Mucosa of rectum (tissue), 2 donors: Measurements from ENCODE around the gene SSRP1.
"Not testable (repeated sequence)": the region's sequence is repeated elsewhere in the genome, so short reads cannot be mapped to it uniquely, and the experiment has no call there.

Experiments used
- H3K27ac ChIP-seq, 2 donors: one replicate each; pipeline ENCODE4 v1.7.0; 2013; ENCODE audit warnings: inconsistent platforms in 2 of 2, low read depth in 2 of 2, low read length in 2 of 2
- H3K27me3 ChIP-seq, 2 donors: one replicate each; pipeline ENCODE4 v1.7.0; 2013; ENCODE audit warnings: low read length in 2 of 2; ENCODE audit not compliant: control insufficient read depth in 2 of 2, insufficient read depth in 2 of 2
- H3K36me3 ChIP-seq, 2 donors: one replicate each; pipeline ENCODE4 v1.7.0; 2013; ENCODE audit warnings: low read length in 2 of 2; ENCODE audit not compliant: control insufficient read depth in 2 of 2, insufficient read depth in 2 of 2
- H3K4me1 ChIP-seq, 2 donors: one replicate each; pipeline ENCODE4 v1.7.0; 2013; ENCODE audit warnings: low read length in 2 of 2, mild to moderate bottlenecking in 1 of 2; ENCODE audit not compliant: control insufficient read depth in 2 of 2, insufficient read depth in 2 of 2
- H3K4me3 ChIP-seq, 2 donors: one replicate each; pipeline ENCODE4 v1.7.0; 2013; ENCODE audit warnings: low read length in 2 of 2
- H3K9ac ChIP-seq, 2 donors: one replicate each; pipeline ENCODE4 v1.7.0; 2013; ENCODE audit warnings: low read length in 2 of 2, low read depth in 1 of 2, mild to moderate bottlenecking in 1 of 2
- H3K9me3 ChIP-seq, 2 donors: one replicate each; pipeline ENCODE4 v1.7.0; 2013; ENCODE audit warnings: low read length in 2 of 2; ENCODE audit not compliant: control insufficient read depth in 2 of 2
- donor health status: healthy.
- donor health status: Normal muscosa, but diverticular disease.

Gene SSRP1

GRCh38 chr11:57340039-57340615 lies 4.4 kb upstream of the SSRP1 start:
- no peak overlapping the region for H3K27ac ChIP-seq
- no peaks in the 10 kb centered on the region for H3K9me3 ChIP-seq
- H3K4me1 ChIP-seq, result peaks cover 0 to 6% of the 10 kb centered on the region in 2 donors
- H3K36me3 ChIP-seq, result no peaks in the 10 kb centered on the region
- no peak overlapping the region for H3K4me3 ChIP-seq
- H3K9ac ChIP-seq, result no peak overlapping the region
- H3K27me3 ChIP-seq, result no peaks in the 10 kb centered on the region

DNA sequence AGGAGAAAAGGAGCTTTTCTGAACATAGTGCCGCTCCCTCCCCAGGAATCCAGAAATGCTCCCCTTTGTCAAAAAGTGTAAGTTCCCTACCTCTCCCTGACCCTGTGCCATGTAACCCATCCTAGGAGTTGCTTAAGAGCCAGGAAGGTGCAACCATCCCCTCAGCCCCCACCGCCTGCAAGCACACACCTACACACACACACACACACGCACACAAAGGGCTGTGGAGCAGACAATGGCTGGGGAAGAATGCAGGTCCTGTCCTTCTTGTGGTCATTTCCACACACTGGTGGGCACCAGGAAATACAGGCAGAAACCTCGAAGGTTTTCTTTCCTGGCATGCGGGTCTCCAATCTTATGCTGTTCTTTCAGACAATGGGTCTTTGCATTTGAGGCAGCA lies 3.6 kb upstream of the SSRP1 start:
- Histone ChIP-seq H3K27ac (no peak overlapping the region), H3K4me1 (peaks cover 8 to 14% of the 10 kb centered on the region in 2 donors)

DNA sequence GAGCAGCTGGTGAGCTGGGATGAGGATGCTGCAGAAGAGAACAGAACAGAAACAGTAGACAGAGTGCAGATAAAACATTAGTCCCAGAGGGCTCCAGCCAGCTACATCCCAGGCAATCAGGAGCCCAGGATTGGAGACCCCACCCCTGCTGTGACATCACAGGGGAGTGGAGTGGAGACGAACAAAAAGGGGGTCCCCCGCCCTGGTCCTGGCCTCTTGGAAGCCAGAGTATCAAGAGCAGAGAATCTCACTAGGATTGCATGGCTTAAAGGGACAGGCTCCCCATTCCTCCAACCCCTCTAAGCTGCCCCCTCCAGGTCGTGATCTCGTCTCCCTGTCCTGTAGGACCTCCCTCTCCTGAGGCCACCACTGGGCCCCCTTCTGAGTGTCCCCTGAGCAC lies 2.5 kb upstream of the SSRP1 start, which contains the start of gene P2RX3:
TSS of gene P2RX3 (plus strand) at position 211 of the 400 bp plus-strand sequence. CDS start 199 bp downstream, outside the sequence.
- Histone ChIP-seq H3K27ac (no peak within 1 kb of the TSS), H3K9ac (no peak within 1 kb of the TSS), H3K36me3 (peaks cover 2 to 5% of the 10 kb centered on the region in 2 donors), H3K4me3 (no peak within 1 kb of the TSS), H3K4me1 (peaks cover 11 to 15% of the 10 kb centered on the region in 2 donors), H3K9me3 (no peaks in the 10 kb centered on the region), H3K27me3 (no peaks in the 10 kb centered on the region)

More for the DNA sequence above, 3.6 kb upstream of the SSRP1 start:
- Histone ChIP-seq H3K36me3 (no peaks in the 10 kb centered on the region), H3K9ac (no peak overlapping the region), H3K27me3 (no peaks in the 10 kb centered on the region), H3K4me3 (no peak overlapping the region), H3K9me3 (no peaks in the 10 kb centered on the region)

- H3K36me3 ChIP-seq, result peaks cover 15 to 17% of the 10 kb centered on the region in 2 donors
- not testable (repeated sequence) for H3K27me3 ChIP-seq, H3K27ac ChIP-seq, H3K9ac ChIP-seq, H3K9me3 ChIP-seq, H3K4me3 ChIP-seq
- peaks cover 11 to 15% of the 10 kb centered on the region in 2 donors for H3K4me1 ChIP-seq
These were observed 1.2 kb upstream of the SSRP1 start for GRCh38 chr11:57336856-57337255.

DNA sequence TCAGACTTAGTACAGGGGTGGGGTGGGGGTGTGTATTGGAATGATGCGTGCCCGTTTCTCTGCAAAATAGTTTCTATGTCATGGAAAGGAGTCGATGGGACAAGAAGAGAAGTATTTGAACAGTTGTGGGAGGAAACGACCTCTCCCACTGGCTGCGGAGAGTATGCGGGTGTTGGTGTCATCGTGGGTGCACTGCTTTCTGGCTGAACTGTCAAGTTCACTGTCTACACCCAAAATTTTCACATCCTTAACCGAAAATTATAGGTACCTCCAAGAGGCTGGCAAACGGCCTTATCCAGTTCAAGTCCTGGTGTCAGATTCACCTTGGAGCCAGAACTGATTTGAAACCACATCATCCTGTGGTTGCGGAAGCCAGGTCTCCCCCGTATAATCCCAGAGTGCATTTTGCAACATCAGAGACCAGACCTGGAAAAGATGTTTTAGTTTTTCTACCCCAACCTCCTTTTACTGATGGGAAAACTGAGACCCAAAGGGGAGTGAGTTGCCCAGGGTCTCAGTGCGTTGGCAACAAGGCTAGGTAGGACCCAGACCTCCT lies 497 bp upstream of the SSRP1 start:
- H3K4me3 ChIP-seq, result peak overlapping the region; percentile 79 to 89
- peaks cover 11 to 15% of the 10 kb centered on the region in 2 donors for H3K4me1 ChIP-seq
- H3K36me3 ChIP-seq, result peaks cover 20 to 23% of the 10 kb centered on the region in 2 donors
- peak overlapping the region; percentile 49 to 59 for H3K27ac ChIP-seq
- no peaks in the 10 kb centered on the region for H3K27me3 ChIP-seq
- H3K9me3 ChIP-seq, result no peaks in the 10 kb centered on the region
- peak overlapping the region; percentile 63 to 78 for H3K9ac ChIP-seq

DNA sequence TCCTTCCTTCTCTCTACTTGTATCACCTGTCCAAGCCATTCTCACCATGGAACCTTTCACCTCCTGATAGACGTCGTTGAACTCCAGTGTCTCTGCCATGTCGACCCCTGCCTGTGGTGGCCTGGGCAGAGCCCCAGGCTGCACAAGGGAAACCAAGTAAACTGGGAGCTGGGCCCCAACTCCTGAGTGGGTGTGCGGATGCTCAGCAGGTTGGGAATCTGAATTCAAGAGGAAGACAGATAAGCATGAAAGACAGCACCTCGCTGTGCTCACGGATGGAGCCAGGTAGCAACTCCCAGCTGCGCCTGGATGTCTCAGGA lies 709 bp downstream of the SSRP1 start:
- Histone ChIP-seq H3K4me3 (peak overlapping the region; percentile 79 to 89), H3K27ac (peak overlapping the region; percentile 72 to 74), H3K36me3 (peaks cover 30 to 36% of the 10 kb centered on the region in 2 donors), H3K9me3 (no peaks in the 10 kb centered on the region), H3K4me1 (peaks cover 11 to 15% of the 10 kb centered on the region in 2 donors), H3K27me3 (no peaks in the 10 kb centered on the region), H3K9ac (peak overlapping the region; percentile 78 to 83)

DNA sequence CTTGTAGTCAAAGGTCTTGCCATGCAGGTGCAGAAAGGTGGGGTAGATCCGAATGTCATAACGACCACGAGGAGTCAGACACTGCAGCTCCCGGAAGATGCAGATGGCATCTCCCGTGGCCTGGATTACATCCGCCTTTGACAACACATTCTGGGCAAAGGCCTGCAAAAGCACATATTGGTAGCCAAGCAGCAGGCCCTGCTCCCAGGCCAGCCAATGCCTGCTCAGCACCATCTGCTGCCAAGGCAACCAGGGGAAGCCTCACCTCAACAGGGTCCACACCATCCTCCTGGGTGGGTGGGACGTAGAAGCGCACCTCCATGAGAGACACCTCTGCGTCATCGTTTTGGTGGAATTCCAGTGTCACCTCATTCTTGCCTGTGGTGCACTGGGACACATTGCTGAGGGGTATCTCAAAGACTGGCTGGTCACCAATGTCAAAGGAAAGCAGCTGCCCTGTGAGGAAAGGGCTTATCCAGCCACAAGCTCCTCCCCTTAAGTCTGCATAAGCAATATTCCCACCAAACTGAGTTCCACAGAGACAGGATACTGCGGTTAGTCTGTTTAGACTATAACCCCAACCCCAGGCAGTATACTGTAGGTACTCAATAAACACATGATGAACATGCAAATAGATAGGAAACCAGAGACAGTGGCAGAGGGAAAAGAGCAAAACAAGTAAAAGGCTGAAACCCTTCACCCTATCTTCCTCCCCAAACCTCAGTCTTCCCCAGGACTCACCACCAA lies 2.8 kb downstream of the SSRP1 start:
- no peaks in the 10 kb centered on the region for H3K9me3 ChIP-seq
- H3K4me1 ChIP-seq, result peaks cover 11 to 15% of the 10 kb centered on the region in 2 donors
- H3K27ac ChIP-seq, result peak overlapping the region in 1 of 2 donors; percentile 26
- peaks cover 50 to 55% of the 10 kb centered on the region in 2 donors for H3K36me3 ChIP-seq
- H3K27me3 ChIP-seq, result no peaks in the 10 kb centered on the region
- H3K9ac ChIP-seq, result no peak overlapping the region
- no peak overlapping the region for H3K4me3 ChIP-seq

GRCh38 chr11:57331720-57332119 lies 4.0 kb downstream of the SSRP1 start:
- peaks cover 60 to 66% of the 10 kb centered on the region in 2 donors for H3K36me3 ChIP-seq
- no peak overlapping the region for H3K4me3 ChIP-seq
- no peak overlapping the region for H3K9ac ChIP-seq
- no peak overlapping the region for H3K27ac ChIP-seq
- H3K9me3 ChIP-seq, result no peaks in the 10 kb centered on the region
- peaks cover 11 to 17% of the 10 kb centered on the region in 2 donors for H3K4me1 ChIP-seq
- no peaks in the 10 kb centered on the region for H3K27me3 ChIP-seq

GRCh38 chr11:57330029-57330428 lies 5.7 kb downstream of the SSRP1 start:
- Histone ChIP-seq H3K9ac (no peak overlapping the region), H3K9me3 (no peaks in the 10 kb centered on the region), H3K27me3 (no peaks in the 10 kb centered on the region), H3K4me3 (no peak overlapping the region), H3K4me1 (peaks cover 26% of the 10 kb centered on the region in 2 donors), H3K27ac (no peak overlapping the region), H3K36me3 (peaks cover 61 to 66% of the 10 kb centered on the region in 2 donors)

DNA sequence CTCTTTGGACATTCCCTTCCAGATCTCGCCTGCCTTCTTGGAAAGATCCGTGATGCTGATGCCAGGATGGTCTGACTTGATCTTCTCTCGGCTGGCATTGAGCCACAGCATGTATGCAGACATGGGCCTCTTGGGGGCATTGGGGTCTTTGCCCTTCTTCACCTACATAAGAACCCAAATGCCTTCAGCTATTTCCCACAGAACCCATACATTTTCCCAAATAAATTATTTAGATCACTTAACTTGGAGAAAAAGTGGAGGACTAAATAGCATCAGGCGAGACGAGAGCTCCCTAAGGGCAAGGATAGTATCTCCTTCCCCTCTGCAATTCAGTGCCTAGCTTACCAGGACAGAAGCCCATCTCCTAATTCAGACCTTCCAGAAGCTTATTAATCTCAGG lies 8.0 kb downstream of the SSRP1 start:
- Histone ChIP-seq H3K9me3 (no peaks in the 10 kb centered on the region), H3K27me3 (no peaks in the 10 kb centered on the region), H3K4me1 (peaks cover 28 to 30% of the 10 kb centered on the region in 2 donors), H3K36me3 (peaks cover 55 to 58% of the 10 kb centered on the region in 2 donors), H3K27ac (no peak overlapping the region), H3K4me3 (no peak overlapping the region), H3K9ac (no peak overlapping the region)
